Measurements from ENCODE around the gene SNAPC5. TPM values are rescaled to one million over a fixed set of nuclear protein-coding genes. Genes with fewer than 3 reads are reported as not detected.

Gene SNAPC5, protein sequence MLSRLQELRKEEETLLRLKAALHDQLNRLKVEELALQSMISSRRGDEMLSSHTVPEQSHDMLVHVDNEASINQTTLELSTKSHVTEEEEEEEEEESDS
- 78.9 TPM for polyA plus RNA-seq (2012; ENCODE audit: insufficient read length, low read depth)

DNA sequence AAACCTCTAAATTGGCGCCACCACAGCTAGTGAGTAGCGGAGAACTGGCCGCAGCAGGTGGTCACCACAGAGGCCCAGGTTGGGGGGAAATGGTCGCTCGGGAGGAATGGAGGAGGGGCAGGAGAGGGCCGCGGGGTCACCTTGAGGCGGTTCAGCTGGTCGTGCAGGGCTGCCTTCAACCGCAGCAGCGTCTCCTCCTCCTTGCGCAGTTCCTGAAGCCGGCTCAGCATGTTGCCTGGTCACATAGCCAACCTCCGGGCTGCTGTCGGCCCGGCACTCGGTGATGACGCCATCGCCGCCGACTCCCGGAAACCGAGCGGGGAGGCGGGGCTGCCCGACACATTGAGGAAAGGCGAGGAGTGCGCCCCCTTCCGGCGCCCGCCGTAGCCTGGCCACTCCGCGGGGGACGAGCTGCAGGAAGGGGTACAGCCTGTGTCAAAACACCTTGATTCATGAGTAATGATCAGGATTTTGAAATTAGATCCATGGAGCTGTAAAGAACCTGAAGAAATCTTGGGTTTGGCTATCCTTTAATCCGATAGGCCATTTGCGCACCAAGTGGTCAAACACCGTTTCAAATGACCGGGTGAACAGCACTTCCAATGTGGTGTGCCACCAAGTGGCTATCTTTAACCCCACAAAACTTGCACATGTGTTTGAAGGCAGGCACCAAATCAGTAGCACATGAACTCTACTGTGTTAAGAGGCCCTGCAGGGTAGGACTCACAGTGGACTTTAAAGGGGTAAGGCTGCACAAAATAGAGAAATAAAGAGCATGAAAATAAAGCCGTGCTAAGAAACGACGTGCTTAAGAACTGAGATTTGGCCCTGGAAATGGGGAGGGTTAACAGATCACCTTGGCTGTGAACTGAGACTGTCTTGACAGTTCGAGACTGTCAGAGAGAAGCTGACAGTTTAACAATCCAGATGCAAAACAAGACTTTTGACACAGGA is at the start of gene SNAPC5:
TSS of gene SNAPC5 (minus strand) at position 261 of the 954 bp plus-strand sequence. CDS start at position 230, 31 bp downstream.
- TF ChIP-seq FOXP2 (optimal IDR thresholded peaks at IDR 0.05; ENCODE audit: borderline replicate concordance, extremely low read depth, extremely low read length, insufficient read depth), result peak; percentile 99
- TF ChIP-seq, protein P1, sequence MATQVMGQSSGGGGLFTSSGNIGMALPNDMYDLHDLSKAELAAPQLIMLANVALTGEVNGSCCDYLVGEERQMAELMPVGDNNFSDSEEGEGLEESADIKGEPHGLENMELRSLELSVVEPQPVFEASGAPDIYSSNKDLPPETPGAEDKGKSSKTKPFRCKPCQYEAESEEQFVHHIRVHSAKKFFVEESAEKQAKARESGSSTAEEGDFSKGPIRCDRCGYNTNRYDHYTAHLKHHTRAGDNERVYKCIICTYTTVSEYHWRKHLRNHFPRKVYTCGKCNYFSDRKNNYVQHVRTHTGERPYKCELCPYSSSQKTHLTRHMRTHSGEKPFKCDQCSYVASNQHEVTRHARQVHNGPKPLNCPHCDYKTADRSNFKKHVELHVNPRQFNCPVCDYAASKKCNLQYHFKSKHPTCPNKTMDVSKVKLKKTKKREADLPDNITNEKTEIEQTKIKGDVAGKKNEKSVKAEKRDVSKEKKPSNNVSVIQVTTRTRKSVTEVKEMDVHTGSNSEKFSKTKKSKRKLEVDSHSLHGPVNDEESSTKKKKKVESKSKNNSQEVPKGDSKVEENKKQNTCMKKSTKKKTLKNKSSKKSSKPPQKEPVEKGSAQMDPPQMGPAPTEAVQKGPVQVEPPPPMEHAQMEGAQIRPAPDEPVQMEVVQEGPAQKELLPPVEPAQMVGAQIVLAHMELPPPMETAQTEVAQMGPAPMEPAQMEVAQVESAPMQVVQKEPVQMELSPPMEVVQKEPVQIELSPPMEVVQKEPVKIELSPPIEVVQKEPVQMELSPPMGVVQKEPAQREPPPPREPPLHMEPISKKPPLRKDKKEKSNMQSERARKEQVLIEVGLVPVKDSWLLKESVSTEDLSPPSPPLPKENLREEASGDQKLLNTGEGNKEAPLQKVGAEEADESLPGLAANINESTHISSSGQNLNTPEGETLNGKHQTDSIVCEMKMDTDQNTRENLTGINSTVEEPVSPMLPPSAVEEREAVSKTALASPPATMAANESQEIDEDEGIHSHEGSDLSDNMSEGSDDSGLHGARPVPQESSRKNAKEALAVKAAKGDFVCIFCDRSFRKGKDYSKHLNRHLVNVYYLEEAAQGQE (IDR thresholded peaks at IDR 0.05; ENCODE audit: insufficient read depth in 1 of 2, low read depth in 2 of 2, low read length in 2 of 2), result no peak
- peak; percentile 83 for TF ChIP-seq POLR2AphosphoS5 (IDR thresholded peaks at IDR 0.05; ENCODE audit: low read depth, low read length)

DNA sequence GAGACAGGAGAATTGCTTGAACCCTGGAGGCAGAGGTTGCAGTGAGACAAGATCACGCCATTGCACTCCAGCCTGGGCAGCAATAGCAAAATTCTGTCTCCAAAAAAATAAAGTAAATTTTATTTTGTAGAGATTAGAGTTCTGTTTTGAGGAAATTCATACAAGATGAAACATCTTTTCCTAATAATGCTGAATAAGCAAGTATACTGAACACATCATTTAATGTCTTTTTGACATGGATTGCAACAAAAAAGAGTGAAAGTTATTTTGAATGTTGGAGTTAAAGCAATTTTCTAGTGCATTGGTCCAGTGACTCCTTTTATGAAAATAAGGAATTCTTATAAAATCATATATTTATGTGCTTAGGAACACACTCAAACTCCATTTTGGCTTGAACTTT is 47.7 kb upstream of the SNAPC5 start:
- no peak for TF ChIP-seq SIN3A (IDR thresholded peaks at IDR 0.05; ENCODE audit: borderline replicate concordance, insufficient read depth, low read length)
- no peak for TF ChIP-seq TAF1 (IDR thresholded peaks at IDR 0.05; ENCODE audit: borderline replicate concordance, insufficient read depth, low read length)
- TF ChIP-seq, protein P1 (IDR thresholded peaks at IDR 0.05; ENCODE audit: insufficient read depth in 1 of 2, low read depth in 2 of 2, low read length in 2 of 2), result no peak
- TF ChIP-seq FOXP2 (optimal IDR thresholded peaks at IDR 0.05; ENCODE audit: borderline replicate concordance, extremely low read depth, extremely low read length, insufficient read depth), result no peak
- no peak for TF ChIP-seq POLR2AphosphoS5 (IDR thresholded peaks at IDR 0.05; ENCODE audit: low read depth, low read length)

DNA sequence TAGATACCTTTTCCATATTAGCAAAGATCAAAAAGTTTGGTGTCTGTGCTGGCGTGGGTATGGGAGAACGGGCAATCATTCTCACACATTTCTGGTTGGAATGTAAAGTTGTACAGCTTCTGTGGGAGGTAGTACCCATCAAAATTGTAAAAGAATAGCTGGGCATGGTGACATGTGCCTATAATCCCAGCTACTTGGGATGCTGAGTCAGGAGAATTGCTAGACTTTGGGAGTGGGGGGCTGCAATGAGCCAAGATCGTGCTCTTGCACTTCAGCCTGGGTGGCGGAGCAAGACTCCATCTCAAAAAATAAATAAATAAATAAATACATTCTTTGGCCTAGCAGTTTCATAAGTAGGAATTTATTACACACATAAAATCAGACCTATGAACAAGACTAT is 45.3 kb upstream of the SNAPC5 start:
- TF ChIP-seq SIN3A (IDR thresholded peaks at IDR 0.05; ENCODE audit: borderline replicate concordance, insufficient read depth, low read length) (no peak), POLR2AphosphoS5 (IDR thresholded peaks at IDR 0.05; ENCODE audit: low read depth, low read length) (no peak), FOXP2 (optimal IDR thresholded peaks at IDR 0.05; ENCODE audit: borderline replicate concordance, extremely low read depth, extremely low read length, insufficient read depth) (no peak), TAF1 (IDR thresholded peaks at IDR 0.05; ENCODE audit: borderline replicate concordance, insufficient read depth, low read length) (no peak)
- TF ChIP-seq, protein P1 (IDR thresholded peaks at IDR 0.05; ENCODE audit: insufficient read depth in 1 of 2, low read depth in 2 of 2, low read length in 2 of 2), result no peak

DNA sequence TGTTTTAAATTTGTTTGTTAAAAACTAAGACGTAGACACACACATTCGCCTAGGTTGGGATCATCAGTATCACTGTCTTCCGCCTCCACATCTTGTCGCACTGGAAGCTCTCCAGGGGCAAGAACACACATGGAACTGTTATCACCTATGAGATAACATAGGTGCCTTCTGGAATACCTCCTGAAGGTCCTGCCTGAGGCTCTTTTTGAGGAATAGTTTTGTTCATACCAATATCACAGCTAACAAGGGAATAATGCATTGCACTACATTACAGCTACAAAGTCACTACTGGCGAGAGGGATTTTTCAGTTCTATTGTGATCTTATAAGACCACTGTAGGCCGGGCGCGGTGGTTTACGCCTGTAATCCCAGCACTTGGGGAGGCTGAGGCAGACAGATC is 37.5 kb upstream of the SNAPC5 start:
- TF ChIP-seq FOXP2 (optimal IDR thresholded peaks at IDR 0.05; ENCODE audit: borderline replicate concordance, extremely low read depth, extremely low read length, insufficient read depth) (no peak), TAF1 (IDR thresholded peaks at IDR 0.05; ENCODE audit: borderline replicate concordance, insufficient read depth, low read length) (no peak), POLR2AphosphoS5 (IDR thresholded peaks at IDR 0.05; ENCODE audit: low read depth, low read length) (no peak), SIN3A (IDR thresholded peaks at IDR 0.05; ENCODE audit: borderline replicate concordance, insufficient read depth, low read length) (no peak)
- TF ChIP-seq, protein P1 (IDR thresholded peaks at IDR 0.05; ENCODE audit: insufficient read depth in 1 of 2, low read depth in 2 of 2, low read length in 2 of 2), result no peak

Measured in PFSK-1 (cell line).